Glutamatergic neuron (in vitro differentiated cells): ENCODE measurements around the gene PTPN6. TPM values are rescaled to one million over a fixed set of nuclear protein-coding genes. Genes with fewer than 3 reads are reported as not detected.

Experiments used
- DNase-seq: peaks from one replicate; pipeline ENCODE4 v3.0.0; 2022
- H3K27ac Mint-ChIP-seq: one replicate; pipeline ENCODE4 v1.8.0; 2020; ENCODE audit warnings: mild to moderate bottlenecking, mixed read lengths, inconsistent platforms; ENCODE audit not compliant: unreplicated experiment
- H3K27me3 Mint-ChIP-seq: one replicate; pipeline ENCODE4 v1.8.0; 2020; ENCODE audit warnings: mild to moderate bottlenecking, moderate library complexity, mixed read lengths, inconsistent platforms; ENCODE audit not compliant: unreplicated experiment
- H3K36me3 Mint-ChIP-seq: one replicate; pipeline ENCODE4 v1.8.0; 2020; ENCODE audit warnings: mild to moderate bottlenecking, mixed read lengths, inconsistent platforms; ENCODE audit not compliant: unreplicated experiment
- H3K4me1 Mint-ChIP-seq: one replicate; pipeline ENCODE4 v1.8.0; 2020; ENCODE audit warnings: mild to moderate bottlenecking, low read depth, mixed read lengths, inconsistent platforms; ENCODE audit not compliant: unreplicated experiment
- H3K4me3 Mint-ChIP-seq: one replicate; pipeline ENCODE4 v1.8.0; 2020; ENCODE audit warnings: mild to moderate bottlenecking, mixed read lengths, inconsistent platforms; ENCODE audit not compliant: unreplicated experiment
- H3K9me3 Mint-ChIP-seq: one replicate; pipeline ENCODE4 v1.8.0; 2020; ENCODE audit warnings: mild to moderate bottlenecking, moderate library complexity, mixed read lengths, inconsistent platforms; ENCODE audit not compliant: unreplicated experiment
- total RNA-seq: library from RNA; stranded (reverse); fragmentation: NEBNext Ultra II Directional; extraction: Animal tissue kit (Norgen Biotek cat#: 25700); gene quantifications from one replicate; pipeline ENCODE4 v1.2.1, GENCODE V29; 2021; ENCODE audit not compliant: unreplicated experiment
- TF ChIP-seq, protein P1 (sequence below): fragments of 200-600 bp; sonication (generic); IDR thresholded peaks from one replicate; pipeline ENCODE4 v1.5.0; 2021; ENCODE audit not compliant: partially characterized antibody, unreplicated experiment

PTPN6 gene
- total RNA-seq, 1 donor from 2014 or later = 3.8 TPM

DNA sequence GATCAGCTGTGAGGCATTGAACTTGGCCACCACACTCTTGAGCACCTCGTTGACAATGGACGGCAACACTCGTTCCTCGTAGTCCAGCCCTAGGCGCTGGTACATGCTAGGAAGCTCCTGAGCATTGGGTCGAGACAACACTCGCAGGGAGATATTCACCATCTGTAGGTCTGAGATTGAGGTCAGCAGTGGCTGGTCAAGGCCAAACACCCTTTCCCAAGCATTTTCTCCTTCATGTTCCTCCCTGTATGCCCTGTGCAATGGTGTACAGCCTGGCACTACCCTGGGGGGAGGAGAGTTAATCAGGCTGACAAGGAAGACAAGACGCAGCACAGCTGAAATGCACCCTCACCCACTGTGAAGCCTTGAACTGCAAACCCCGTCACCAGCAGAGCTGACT, 17.3 kb downstream of the PTPN6 start:
- DNase-seq = no peak
- TF ChIP-seq, protein P1, sequence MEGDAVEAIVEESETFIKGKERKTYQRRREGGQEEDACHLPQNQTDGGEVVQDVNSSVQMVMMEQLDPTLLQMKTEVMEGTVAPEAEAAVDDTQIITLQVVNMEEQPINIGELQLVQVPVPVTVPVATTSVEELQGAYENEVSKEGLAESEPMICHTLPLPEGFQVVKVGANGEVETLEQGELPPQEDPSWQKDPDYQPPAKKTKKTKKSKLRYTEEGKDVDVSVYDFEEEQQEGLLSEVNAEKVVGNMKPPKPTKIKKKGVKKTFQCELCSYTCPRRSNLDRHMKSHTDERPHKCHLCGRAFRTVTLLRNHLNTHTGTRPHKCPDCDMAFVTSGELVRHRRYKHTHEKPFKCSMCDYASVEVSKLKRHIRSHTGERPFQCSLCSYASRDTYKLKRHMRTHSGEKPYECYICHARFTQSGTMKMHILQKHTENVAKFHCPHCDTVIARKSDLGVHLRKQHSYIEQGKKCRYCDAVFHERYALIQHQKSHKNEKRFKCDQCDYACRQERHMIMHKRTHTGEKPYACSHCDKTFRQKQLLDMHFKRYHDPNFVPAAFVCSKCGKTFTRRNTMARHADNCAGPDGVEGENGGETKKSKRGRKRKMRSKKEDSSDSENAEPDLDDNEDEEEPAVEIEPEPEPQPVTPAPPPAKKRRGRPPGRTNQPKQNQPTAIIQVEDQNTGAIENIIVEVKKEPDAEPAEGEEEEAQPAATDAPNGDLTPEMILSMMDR = no peak
- Mint-ChIP-seq H3K4me1 (peaks cover 15% of the 10 kb centered on the region), H3K27me3 (peaks cover 5% of the 10 kb centered on the region), H3K4me3 (peak overlapping the region; percentile 100), H3K9me3 (peaks cover 13% of the 10 kb centered on the region), H3K27ac (no peak overlapping the region), H3K36me3 (no peaks in the 10 kb centered on the region)

DNA sequence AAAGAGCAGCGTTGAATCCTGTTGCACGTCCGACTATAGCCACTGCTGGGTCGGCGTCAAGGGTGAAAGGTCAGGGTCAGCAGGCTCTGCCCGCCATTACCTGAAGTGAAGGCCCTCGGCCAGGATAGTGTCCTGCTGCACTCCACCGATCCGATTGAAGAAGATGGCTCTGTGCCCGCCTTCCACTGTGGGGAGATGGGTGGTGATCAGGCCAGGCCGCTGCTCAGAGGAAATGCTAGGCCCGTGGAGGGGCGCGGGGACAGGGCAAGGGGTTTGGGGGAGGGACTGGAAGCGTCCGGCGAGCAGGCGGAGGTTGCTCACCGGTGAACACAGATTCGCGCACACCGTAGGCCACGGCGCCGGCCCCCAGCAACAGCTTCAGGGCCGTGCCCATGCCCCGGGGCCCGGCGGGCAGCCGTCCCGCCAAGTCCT, 19.0 kb downstream of the PTPN6 start:
- Mint-ChIP-seq H3K9me3 (peaks cover 13% of the 10 kb centered on the region), H3K27me3 (peaks cover 5% of the 10 kb centered on the region), H3K4me1 (peaks cover 15% of the 10 kb centered on the region), H3K27ac (peak overlapping the region; percentile 99), H3K4me3 (peak overlapping the region; percentile 100), H3K36me3 (no peaks in the 10 kb centered on the region)
- no peak for DNase-seq
- TF ChIP-seq, protein P1 = no peak

DNA sequence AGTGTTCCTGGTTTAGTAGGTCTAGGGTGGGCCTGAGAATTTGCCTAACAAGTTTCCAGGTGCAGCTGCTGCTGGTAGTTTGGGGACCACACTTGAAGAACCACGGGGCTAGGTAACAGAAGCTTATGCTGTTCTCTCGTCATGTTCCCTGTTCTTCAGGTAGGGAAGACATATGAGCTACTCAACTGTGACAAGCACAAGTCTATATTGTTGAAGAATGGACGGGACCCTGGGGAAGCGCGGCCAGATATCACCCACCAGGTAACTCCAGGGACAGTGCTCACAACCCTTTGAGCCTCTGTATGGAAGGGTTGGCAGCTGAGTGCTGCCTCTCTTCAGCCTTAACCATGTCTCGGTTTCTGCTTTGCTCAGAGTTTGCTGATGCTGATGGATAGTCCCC, 23.0 kb downstream of the PTPN6 start:
- TF ChIP-seq, protein P1 = no peak
- no peak for DNase-seq
- Mint-ChIP-seq H3K4me3 (no peak overlapping the region), H3K27ac (no peak overlapping the region), H3K4me1 (peaks cover 10% of the 10 kb centered on the region), H3K9me3 (peaks cover 11% of the 10 kb centered on the region), H3K36me3 (no peaks in the 10 kb centered on the region), H3K27me3 (peaks cover 5% of the 10 kb centered on the region)

DNA sequence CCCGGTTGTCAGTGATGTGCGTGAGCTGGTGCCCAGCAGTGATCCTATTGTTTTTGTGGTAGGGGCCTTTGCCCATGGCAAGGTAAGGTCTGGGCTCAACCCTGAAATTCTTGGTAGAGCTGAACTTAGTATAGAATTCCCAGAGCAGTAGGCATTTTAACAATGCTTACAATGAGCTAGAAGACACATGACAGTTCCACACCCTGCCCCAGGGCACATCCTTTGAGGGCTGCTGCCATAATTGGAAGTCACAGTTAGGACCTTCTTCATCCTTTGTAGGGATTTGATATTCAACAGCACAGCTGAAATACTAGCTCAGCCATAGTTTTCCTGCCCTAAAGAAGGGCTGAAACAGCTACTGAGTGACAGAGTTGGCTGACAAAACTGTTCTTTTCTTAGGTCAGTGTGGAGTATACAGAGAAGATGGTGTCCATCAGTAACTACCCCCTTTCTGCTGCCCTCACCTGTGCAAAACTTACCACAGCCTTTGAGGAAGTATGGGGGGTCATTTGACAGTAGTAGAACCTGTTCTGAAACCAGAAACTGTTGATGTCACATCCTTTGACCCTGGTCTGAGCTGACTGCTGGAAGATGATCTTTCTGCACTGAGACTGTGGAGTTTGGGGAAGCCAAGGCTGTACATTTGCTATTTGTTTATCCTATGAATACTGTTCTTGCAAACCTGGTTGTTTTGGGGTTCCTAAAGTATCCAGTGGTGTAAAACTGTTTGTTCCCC, 24.3 kb downstream of the PTPN6 start:
- no peak overlapping the region for H3K4me3 Mint-ChIP-seq
- H3K27ac Mint-ChIP-seq = no peak overlapping the region
- TF ChIP-seq, protein P1 = no peak
- DNase-seq = no peak
- peaks cover 5% of the 10 kb centered on the region for H3K27me3 Mint-ChIP-seq
- H3K9me3 Mint-ChIP-seq = peaks cover 9% of the 10 kb centered on the region
- peaks cover 8% of the 10 kb centered on the region for H3K4me1 Mint-ChIP-seq
- no peaks in the 10 kb centered on the region for H3K36me3 Mint-ChIP-seq

DNA sequence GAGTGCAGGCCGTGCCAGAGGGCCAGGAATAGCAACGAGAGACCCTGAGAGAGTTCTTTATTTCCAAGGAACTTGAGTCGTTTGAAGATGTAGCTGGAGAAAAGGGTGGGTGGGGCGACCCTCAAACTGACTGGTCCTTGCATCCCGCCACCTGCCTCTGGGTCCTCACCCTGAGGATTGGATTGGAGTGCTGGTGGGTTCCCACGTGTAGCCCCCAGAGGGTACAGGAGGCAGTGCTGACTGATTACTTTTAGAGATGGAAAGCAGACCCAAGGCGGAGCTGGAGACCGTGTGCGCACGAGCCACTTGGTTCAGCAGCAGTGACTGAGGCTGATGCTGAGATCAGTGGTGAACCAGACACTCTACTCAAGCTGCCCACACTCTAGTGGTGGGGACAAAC, 26.5 kb downstream of the PTPN6 start:
- H3K36me3 Mint-ChIP-seq = no peaks in the 10 kb centered on the region
- H3K9me3 Mint-ChIP-seq = peaks cover 4% of the 10 kb centered on the region
- TF ChIP-seq, protein P1 = no peak
- no peak overlapping the region for H3K4me3 Mint-ChIP-seq
- H3K27ac Mint-ChIP-seq = no peak overlapping the region
- peaks cover 2% of the 10 kb centered on the region for H3K27me3 Mint-ChIP-seq
- no peak for DNase-seq
- no peaks in the 10 kb centered on the region for H3K4me1 Mint-ChIP-seq
